GOT3 (cell line): Measurements from ENCODE around the gene PLOD3.

Experiments used
- DNase-seq: peaks from one replicate; lab custom pipeline; 2025; ENCODE audit warnings: mixed read lengths; lab: John Stamatoyannopoulos, UW

Gene PLOD3

GRCh38 chr7:101238226-101239182 lies 21.1 kb upstream of the PLOD3 start:
- no peak for DNase-seq

DNA sequence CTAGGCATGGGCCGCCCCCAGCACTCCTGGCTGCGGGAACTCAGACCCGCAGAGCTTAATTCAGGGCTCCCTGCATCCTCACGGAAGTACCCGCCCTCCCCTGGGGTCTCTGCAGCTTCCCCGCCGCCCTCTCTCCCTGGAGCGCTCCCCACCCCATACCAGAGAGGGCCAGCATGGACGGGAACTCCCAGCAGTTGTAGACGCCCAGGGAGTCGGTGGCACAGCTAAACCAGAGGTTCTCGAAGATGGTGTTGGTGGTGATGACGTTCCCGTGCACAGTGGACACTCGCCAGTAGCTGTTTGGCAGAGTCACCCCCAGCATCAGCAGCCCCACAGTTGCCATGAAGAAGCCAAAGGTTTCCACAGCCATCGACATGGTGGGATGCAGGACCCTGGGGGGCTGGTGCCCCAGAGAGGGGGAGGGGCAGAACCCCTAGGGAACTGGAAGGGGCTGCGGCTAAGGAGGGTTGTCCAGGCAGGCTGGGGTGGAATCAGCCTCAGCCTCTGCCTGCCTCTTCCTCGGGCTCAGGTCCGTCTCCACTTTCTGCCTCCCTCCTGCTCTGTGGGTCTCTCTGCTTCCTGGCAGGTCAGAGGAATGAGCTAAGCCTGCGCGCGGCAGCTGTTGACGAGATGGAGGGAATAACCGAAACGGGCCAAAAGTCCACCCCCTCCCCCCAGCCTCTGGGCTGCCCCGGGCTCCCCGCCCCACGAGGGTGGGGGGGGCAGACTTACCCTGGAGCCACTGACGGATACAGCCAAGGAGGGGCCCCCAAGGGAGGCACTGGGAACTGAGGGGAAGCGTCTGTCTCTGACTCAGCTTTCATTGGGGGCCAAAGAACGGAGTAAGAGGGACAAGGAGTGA lies 20.1 kb upstream of the PLOD3 start, which contains the start of gene CLDN15:
Gene CLDN15 (minus strand): TSS at position 597 of the 862 bp plus-strand sequence. CDS start 221 bp downstream, at position 376.
- no peak for DNase-seq

GRCh38 chr7:101236292-101236835 lies 19.0 kb upstream of the PLOD3 start:
- DNase-seq = no peak

DNA sequence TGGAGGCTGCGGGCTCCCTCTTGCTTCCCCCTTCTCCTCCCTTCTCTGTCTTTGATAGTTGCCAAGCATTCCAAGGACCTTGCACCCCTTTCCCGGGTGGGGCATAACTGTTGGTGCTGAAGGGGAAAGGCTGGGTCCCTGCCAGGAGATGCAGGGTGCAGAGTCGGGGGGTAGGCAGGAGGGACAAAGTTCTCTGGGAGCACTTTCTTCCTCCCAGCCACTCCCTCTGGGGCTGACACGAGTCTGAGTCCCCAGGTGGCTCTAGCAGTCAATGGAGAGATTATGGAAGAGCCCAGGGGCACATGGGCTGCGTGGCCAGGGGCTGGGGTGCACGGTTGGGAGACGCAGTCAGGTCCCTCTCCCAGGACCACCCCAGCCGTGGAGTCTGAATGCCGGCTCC lies 18.1 kb upstream of the PLOD3 start:
- no peak for DNase-seq

DNA sequence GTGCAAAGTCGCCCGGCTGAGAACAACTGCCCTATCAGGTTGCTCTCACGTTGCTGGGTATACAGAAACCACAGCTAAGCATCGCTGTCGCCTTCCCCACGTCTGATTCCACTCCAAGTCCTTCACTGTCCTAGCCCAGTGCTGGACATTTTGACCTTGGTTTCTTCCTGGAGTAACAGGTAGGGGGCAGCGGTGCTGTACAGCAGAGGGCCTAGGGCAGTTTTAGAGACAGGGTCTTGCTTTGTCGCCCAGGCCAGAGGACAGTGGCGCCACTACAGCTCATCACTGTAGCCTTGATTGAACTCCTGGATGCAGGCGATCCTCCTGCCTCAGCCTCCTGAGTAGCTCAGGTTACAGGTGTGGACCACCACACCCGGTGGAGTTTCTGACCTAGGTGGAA lies 17.7 kb upstream of the PLOD3 start:
- no peak for DNase-seq

GRCh38 chr7:101234636-101235035 lies 17.3 kb upstream of the PLOD3 start:
- no peak for DNase-seq

GRCh38 chr7:101233907-101234547 lies 16.6 kb upstream of the PLOD3 start:
- DNase-seq = no peak

DNA sequence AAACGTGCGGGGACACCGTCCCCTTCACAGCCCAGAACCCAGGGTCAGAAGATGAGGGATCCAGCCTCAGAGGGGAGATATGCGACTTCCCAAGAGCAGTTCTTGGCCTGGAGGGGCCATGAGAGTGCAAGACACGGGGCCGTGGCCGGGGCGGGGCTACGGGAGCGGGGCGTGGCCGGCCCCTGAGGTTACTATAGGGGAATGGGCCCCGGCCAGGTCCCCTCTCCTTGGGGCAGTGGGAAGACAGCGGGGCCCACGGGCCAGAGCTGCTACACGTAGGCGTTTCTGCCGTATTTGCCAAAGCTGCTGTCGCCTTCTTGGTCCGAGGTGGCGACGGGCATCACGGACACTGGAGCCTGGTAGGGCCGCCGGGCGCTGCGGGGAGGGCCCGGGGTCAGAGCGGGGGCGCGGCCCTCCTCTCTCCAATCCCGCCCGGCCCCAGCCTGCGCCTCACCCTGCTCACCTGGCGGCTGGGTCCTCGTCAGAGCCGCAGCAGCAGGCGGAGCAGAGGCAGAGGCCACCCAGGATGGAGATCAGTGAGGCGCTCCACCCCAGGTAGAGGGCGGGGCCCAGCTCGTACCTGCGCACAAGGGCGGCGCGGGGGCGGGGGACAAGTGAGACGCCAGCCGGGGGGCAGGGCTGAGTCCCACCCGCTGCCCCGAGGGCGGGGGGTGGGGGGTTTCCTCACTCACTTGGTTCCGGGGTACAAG lies 14.9 kb upstream of the PLOD3 start:
- no peak for DNase-seq

DNA sequence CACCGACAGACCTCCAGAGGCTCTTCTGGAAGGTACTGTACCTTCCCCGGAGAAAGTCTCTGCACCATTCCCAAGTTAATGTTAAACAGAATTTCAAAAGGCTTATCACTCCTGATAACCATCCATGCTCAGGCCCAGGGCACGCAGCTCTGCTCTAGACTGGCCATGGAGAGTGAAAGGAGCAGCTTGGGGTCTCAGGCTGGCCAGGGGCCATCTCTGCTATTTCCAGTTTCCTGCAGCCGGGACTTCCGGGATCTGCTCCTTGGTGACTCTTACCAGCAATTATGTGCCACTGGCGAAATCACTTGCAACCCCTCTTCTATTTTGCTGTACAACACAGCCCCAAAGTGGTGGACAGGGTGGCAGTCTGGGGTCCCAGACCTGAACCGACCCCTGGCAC lies 14.3 kb upstream of the PLOD3 start:
- no peak for DNase-seq

DNA sequence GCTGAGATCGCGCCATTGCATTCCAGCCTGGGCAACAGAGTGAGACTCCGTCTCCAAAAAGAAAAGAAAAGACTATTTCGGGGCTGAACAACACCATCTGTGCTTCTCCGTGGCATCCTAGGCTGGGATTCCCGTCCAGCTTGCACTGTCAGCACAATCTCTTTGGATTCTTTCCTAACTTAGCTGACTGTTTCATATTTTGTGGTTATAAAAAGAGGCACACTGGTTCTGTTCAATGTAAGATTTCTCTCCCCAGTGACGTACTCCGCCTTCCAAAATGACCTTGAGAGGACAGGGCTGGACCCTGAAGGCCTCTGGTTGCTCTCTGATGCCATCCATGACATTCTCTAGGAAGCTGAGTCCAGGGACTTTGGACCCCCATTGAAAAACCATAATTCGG lies 9.3 kb upstream of the PLOD3 start:
- no peak for DNase-seq

DNA sequence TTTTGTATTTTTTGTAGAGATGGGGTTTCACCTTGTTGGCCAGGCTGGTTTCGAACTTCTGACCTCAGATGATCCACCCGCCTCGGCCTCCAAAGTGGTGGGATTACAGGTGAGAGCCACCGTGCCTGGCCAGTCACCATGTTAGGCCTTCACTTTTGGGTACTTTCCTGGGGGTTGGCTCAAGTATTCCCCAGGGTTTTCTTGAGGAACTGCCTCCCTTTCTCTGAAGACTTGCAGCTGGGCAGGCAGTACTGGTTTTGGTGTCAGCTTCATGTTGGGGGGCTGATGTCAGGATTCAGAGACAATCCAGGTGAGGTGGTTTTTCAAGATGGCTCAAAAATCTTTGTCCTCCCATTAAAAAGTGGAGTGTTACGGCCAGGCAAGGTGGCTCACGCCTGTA lies 8.3 kb upstream of the PLOD3 start:
- DNase-seq = no peak

DNA sequence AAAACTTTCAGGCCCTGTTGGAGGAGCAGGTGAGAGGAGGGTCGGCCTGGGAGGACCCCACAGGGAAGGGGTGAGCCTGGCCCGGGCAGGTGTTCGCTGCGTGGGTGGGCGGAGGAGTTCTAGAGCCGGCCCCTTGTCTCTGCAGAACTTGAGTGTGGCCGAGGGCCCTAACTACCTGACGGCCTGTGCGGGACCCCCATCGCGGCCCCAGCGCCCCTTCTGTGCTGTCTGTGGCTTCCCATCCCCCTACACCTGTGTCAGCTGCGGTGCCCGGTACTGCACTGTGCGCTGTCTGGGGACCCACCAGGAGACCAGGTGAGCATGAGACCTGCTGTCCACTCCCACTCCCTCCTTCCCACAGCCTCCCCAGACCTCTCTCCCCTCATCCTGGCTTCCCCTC lies 6.1 kb upstream of the PLOD3 start:
- DNase-seq = no peak

DNA sequence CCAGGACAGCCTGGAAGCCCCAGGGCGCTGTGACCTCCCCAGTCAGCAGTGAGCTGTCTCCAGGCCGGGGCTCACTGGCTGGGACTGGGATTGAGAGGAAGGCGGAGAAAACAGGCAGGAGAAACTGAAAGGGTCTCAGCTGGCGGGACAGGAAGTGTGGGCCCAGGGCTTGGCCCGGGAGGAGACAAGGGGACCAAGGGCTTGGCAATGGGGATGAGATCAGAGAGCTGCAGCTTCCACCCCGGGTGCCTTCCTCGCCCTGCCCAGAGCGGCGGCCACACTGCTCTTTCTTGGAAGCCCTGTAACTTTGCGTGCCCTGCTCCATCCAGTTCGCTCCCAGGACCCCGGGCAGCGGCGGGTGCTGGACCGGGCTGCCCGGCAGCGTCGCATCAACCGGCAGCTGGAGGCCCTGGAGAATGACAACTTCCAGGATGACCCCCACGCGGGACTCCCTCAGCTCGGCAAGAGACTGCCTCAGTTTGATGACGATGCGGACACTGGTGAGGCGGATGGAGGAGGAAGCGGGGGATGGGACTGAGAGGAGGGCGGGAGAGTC lies 5.0 kb upstream of the PLOD3 start:
- DNase-seq = no peak

DNA sequence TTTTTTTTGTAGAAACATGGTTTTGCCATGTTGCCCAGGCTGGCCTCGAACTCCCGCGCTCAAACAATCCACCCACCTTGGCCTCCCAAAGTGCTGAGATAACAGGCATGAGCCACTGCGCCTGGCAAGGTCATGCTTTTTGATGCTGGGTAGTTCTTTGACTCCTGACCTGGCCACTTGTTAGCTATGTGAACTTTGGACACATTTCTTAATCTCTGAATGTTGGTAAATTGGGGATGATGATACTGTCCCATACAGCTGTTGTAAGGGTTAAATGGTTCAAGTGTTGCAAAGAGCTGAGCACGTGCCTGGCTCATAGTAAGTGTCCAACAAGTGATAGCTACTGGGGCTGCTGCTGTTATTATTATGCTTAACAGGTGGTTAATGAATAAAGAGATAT lies 2.9 kb upstream of the PLOD3 start:
- DNase-seq = no peak

DNA sequence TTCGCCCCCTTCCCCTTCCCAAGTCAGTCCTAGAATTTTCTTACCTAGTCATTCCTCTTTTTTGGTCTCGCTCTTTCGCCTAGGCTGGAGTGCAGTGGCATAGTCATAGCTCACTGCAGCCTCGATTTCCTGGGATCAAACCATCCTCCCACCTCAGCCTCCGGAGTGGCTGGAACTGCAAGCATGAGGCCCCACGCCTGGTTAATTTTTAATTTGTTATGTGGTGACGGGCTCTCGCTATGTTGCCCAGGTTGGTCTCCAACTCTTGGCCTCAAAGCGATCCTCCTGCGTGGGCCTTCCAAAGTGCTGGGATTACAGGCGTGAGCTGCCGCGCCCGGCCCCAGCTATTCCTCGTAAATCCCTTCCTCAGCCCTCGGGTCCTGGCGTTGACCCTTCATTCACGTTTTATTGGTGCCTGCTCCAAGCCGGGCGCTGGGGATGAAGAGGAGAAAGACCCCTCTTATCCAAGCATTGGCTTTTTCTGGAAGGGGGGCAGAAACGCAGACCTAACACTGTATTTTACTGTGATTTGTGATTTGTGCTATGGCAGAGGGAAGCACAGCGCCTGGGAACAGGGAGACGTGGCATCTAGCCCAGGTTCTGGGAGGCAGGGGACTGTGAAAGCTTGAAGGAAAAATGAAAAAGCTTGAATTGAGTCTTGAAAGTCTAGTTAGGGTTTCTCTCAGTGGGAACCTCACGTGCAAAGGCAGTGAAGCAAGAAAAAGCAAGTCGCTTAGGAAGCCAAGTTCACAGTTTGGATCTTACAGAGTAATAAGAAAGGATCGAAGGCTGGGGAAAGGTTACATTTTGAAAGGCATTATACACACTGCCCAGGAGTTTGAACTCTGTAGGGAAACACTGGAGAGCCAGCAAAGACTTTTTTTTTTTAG lies 1.1 kb upstream of the PLOD3 start:
- DNase-seq = no peak

GRCh38 chr7:101216860-101217387 lies 457 bp downstream of the PLOD3 start:
- no peak for DNase-seq

DNA sequence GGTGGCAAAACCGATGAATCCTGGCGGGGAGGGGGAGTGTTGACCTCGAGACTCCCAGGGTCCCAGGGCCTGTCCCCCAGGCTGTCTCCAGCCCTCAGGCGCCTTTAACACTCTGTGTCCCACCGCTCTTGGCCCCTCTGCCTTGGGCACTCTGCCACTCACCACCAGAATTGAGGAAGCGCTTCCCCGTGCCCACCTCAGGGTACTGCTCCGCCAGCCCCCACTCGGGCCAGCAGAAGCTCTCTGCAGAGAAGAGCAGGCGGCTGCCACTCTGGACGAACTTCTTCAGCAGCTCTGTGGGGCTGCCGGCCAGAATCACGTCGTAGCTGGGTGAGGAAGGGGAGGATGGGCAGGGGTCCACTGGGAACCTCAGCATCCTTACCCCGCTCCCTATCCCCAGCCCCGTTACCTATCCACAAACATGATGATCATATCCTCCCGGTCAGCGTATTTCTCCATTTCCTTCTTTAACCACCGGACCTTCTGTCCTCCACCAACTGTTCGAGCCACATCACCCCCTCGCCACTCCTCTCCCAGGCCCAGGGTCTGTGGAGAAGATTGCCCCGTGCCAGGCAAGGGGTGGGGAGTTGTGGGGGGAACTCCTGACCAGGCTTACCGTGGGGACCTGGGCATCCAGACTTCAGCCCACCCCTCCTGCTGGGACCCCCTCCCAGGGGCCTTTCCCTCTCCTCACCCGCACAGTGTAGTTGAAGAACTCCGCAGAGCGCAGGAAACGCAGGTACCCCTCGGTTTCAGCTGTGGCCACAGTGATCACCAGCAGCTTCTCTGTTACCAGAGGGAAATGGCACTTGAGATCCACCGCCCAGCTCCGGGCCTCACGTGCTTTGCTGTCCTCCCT lies 1.2 kb downstream of the PLOD3 start:
- DNase-seq = no peak

GRCh38 chr7:101212014-101212413 lies 5.4 kb downstream of the PLOD3 start:
- no peak for DNase-seq

GRCh38 chr7:101211501-101211900 lies 5.9 kb downstream of the PLOD3 start:
- DNase-seq = no peak
